HepG2 (cell line): ENCODE results near the gene FOXJ2. TPM values are rescaled to one million over a fixed set of nuclear protein-coding genes. Genes with fewer than 3 reads are reported as not detected.
"Not testable (repeated sequence)": the region's sequence is repeated elsewhere in the genome, so short reads cannot be mapped to it uniquely, and the experiment has no call there.

Source experiments
- ATAC-seq: fragments of 200-7000 bp; cut with Tn5 transposase; 3 replicates; pipeline ENCODE4 v1.9.1; 2020; ENCODE audit warnings: mild to moderate bottlenecking, moderate library complexity
- BruUV-seq: library from RNA; stranded (reverse); fragments of 400-500 nt; replicated peaks from 2 replicates; lab custom pipeline; 2021; lab: Mats Ljungman, UMichigan
- CTCF ChIA-PET: fragments of 300-600 bp; formaldehyde crosslinking; extraction: SDS; loops from one replicate; lab custom pipeline; 2021; ENCODE audit warnings: low total read pairs, inconsistent platforms, low intra/inter-chr PET ratio; lab: Yijun Ruan, JAX
- POLR2A ChIA-PET: fragments of 350-600 bp; sonication (Branson Sonifier 250); formaldehyde crosslinking; loops from one replicate; lab custom pipeline; 2020; ENCODE audit warnings: antibody characterized with exemption, inconsistent platforms; lab: Yijun Ruan, JAX
- DNase-seq: peaks from one replicate; pipeline ENCODE4 v3.0.0-alpha.2; 2015; ENCODE audit warnings: low spot score
- FAIRE-seq: peaks from 3 replicates; lab custom pipeline; 2011; peaks lifted over from hg19 to GRCh38; lab: Jason Lieb, UNC
- H2AFZ ChIP-seq: one replicate; pipeline ENCODE4 v1.6.1; 2011; ENCODE audit warnings: low read length, inconsistent platforms
- H3K27ac ChIP-seq: fragments of 300-600 bp; 3 replicates; pipeline ENCODE4 v1.8.0; 2011; ENCODE audit warnings: mixed run types, mild to moderate bottlenecking, mixed read lengths, low read length, inconsistent platforms; ENCODE audit not compliant: insufficient read depth; ENCODE audit errors: extremely low read length
- H3K27me3 ChIP-seq, 2 experiments: fragments of 200-600 bp in 1 of 2; 2 replicates in 1 of 2; 3 replicates in 1 of 2; pipeline versions ENCODE4 v1.6.0 to v1.8.0; 2011; ENCODE audit warnings: low read length in 2 of 2, mild to moderate bottlenecking in 2 of 2, moderate library complexity in 2 of 2, inconsistent platforms in 1 of 2; ENCODE audit not compliant: insufficient read depth in 2 of 2, control insufficient read depth in 1 of 2
- H3K36me3 ChIP-seq, 2 experiments: fragments of 200-600 bp in 1 of 2; replicated peaks in 1 of 2; 2 replicates in 1 of 2; 3 replicates in 1 of 2; pipeline versions ENCODE4 v1.5.1 to v1.8.0; 2011; ENCODE audit warnings: low read length in 2 of 2, inconsistent platforms in 1 of 2; ENCODE audit not compliant: insufficient read depth in 2 of 2, control insufficient read depth in 1 of 2
- H3K4me1 ChIP-seq: 2 replicates; pipeline ENCODE4 v1.5.1; 2012; ENCODE audit warnings: low read length, inconsistent platforms; ENCODE audit not compliant: insufficient read depth
- H3K4me2 ChIP-seq: 2 replicates; pipeline ENCODE4 v1.6.0; 2011; ENCODE audit warnings: low read depth, low read length, inconsistent platforms
- H3K4me3 ChIP-seq, 3 experiments: fragments of 200-600 bp in 1 of 3; sonication (generic), shearing (Covaris generic) in 1 of 3; replicated peaks in 1 of 3; 2 replicates each; pipeline ENCODE4 v1.5.1; 2011 to 2016; ENCODE audit warnings: low read length in 3 of 3, inconsistent platforms in 2 of 3, low read depth in 2 of 3, mild to moderate bottlenecking in 2 of 3, control low read depth in 1 of 3, mixed read lengths in 1 of 3; ENCODE audit not compliant: insufficient read depth in 1 of 3
- H3K79me2 ChIP-seq: one replicate; pipeline ENCODE4 v1.6.1; 2011; ENCODE audit warnings: low read length, inconsistent platforms; ENCODE audit not compliant: insufficient read depth
- H3K9ac ChIP-seq: 2 replicates; pipeline ENCODE4 v1.6.0; 2011; ENCODE audit warnings: mild to moderate bottlenecking, low read depth, low read length, inconsistent platforms; ENCODE audit not compliant: insufficient read depth
- H3K9me3 ChIP-seq: 2 replicates; pipeline ENCODE4 v1.5.1; 2012; ENCODE audit warnings: mild to moderate bottlenecking, low read length
- H4K20me1 ChIP-seq: 2 replicates; pipeline ENCODE4 v1.6.0; 2011; ENCODE audit warnings: inconsistent platforms, mild to moderate bottlenecking, low read length, moderate library complexity; ENCODE audit not compliant: insufficient read depth
- WGBS: methylation state at CpG from one replicate; pipeline ENCODE4 v1.1.6; 2017; ENCODE audit warnings: low lambda C conversion rate; 5-methylcytosine and 5-hydroxymethylcytosine counted together
- in situ Hi-C: cut with HindIII; loops from 2 replicates; pipeline ENCODE4 v1.10.0; 2017; ENCODE audit warnings: low pct_unique_long_range_greater_than_20kb; ENCODE audit not compliant: extremely low pct_ligation_motif_present
- intact Hi-C: fragments of 100-400 bp; cut with micrococcal nuclease; formaldehyde crosslinking; loops from one replicate; pipeline ENCODE4 v1.10.0; 2022; ENCODE audit not compliant: unreplicated experiment
- polyA plus RNA-seq, 8 experiments: library from polyadenylated mRNA; depleted of rRNA in 3 of 8; stranded (reverse) in 7 of 8; unstranded in 1 of 8; fragments of >200 nt; fragmentation: Illumina TruSeq in 4 of 8; extraction: Trizol in 4 of 8; gene quantifications; 2 replicates each; pipeline versions ENCODE4 v1.2.1 to v1.2.3, GENCODE V29; 2011 to 2016; ENCODE audit warnings: low read depth in 4 of 8, missing spikeins in 1 of 8, mixed read lengths in 1 of 8; ENCODE audit not compliant: insufficient read depth in 1 of 8
- total RNA-seq, 5 experiments: library from RNA; depleted of rRNA; stranded (reverse); fragments of >200 nt; fragmentation: Illumina TruSeq; extraction: Trizol; gene quantifications; 2 replicates each; pipeline ENCODE4 v1.2.3, GENCODE V29; 2016; ENCODE audit warnings: low read depth in 1 of 5

Gene FOXJ2
- total and polyA plus RNA-seq, 2 of the 13 experiments (the other 11 are each of a cell fraction or from before 2014, with no cell fraction given) = 2.2 to 2.9 TPM

DNA sequence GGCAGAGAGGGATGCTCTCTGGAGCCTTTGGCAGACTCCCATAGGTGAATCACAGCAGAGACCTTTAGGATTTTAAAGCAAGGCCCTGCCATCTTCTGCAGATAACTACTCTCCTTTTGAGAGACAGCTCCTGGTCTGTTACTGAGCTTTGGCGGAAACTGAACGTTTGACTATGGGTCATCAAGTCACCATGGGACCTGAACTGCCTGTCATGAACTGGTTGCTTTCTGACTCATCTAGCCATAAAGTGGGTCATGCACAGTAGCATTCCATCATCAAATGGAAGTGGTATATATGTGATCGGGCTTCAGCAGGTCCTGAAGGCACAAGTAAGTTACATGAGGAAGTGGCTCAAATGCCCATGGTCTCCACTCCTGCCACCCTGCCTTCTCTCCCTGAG lies 31.7 kb upstream of the FOXJ2 start:
- H3K9ac ChIP-seq, H3K27ac ChIP-seq, BruUV-seq, H3K4me2 ChIP-seq, POLR2A ChIA-PET, in situ Hi-C loops, H2AFZ ChIP-seq, CTCF ChIA-PET, H3K36me3 ChIP-seq, H3K79me2 ChIP-seq, H3K4me3 ChIP-seq, H4K20me1 ChIP-seq, ATAC-seq, H3K9me3 ChIP-seq, DNase-seq, FAIRE-seq, intact Hi-C loops, H3K27me3 ChIP-seq, H3K4me1 ChIP-seq: not testable (repeated sequence)
- WGBS = 0% methylated on average over 1 of the region's 3 CpGs

DNA sequence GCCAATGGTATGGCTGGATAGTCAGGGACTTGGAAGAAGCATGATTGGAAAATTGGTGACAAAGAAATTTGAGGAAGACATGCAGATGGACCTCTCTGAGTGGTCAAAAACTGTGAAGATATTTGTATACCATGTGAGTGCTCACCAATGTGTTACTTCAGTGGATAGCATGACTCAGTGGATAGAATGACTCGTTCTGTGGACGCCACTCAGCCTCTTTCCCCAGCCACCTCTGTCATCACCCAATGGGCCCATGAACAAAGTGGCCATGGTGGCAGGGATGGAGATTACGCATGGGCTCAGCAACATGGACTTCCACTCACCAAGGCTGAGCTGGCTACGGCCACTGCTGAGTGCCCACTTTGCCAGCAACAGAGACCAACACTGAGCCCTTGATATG lies 31.0 kb upstream of the FOXJ2 start:
- H3K27me3 ChIP-seq, CTCF ChIA-PET: not testable (repeated sequence)
- WGBS = 41% methylated on average over 4 of the region's 4 CpGs

DNA sequence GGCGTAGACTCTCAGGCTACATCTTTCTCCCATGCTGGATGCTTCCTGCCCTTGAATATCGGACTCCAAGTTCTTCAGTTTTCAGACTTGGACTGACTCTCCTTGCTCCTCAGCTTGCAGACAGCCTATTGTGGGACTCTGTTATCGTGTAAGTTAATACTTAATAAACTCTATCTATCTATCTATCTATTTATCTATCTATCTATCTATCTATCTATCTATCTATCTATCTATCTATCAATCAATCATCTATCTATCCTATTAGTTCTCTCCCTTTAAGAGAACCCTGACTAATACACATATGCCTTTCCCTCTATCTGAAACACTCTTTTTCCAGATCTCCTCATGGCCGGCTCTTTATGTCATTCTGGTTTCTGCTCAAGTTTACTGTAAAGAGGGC lies 27.6 kb upstream of the FOXJ2 start:
- 54% methylated on average over 4 of the region's 4 CpGs for WGBS
- H3K4me2 ChIP-seq, CTCF ChIA-PET, H3K4me3 ChIP-seq, in situ Hi-C loops, ATAC-seq, POLR2A ChIA-PET, H3K9ac ChIP-seq, BruUV-seq, H3K9me3 ChIP-seq, H4K20me1 ChIP-seq, H3K36me3 ChIP-seq, DNase-seq, intact Hi-C loops, H2AFZ ChIP-seq, H3K27me3 ChIP-seq, H3K4me1 ChIP-seq, H3K27ac ChIP-seq, H3K79me2 ChIP-seq, FAIRE-seq: not testable (repeated sequence)

More for the DNA sequence above, 31.0 kb upstream of the FOXJ2 start:
- H3K4me2 ChIP-seq, ATAC-seq, H3K79me2 ChIP-seq, in situ Hi-C loops, H3K36me3 ChIP-seq, H3K27ac ChIP-seq, H2AFZ ChIP-seq, FAIRE-seq, H4K20me1 ChIP-seq, H3K4me3 ChIP-seq, BruUV-seq, H3K4me1 ChIP-seq, H3K9ac ChIP-seq, POLR2A ChIA-PET, intact Hi-C loops, DNase-seq, H3K9me3 ChIP-seq: not testable (repeated sequence)
